Panc1 (cell line): ENCODE results near the gene NR6A1.

Experiments
- POLR2AphosphoS5 ChIP-seq: IDR thresholded peaks from 2 replicates; pipeline ENCODE4 v1.6.1; 2012; ENCODE audit warnings: mild to moderate bottlenecking, low read depth, low read length, moderate library complexity
- SIN3A ChIP-seq: IDR thresholded peaks from 2 replicates; pipeline ENCODE4 v1.6.1; 2012; ENCODE audit warnings: low read depth, mild to moderate bottlenecking, low read length, moderate library complexity, borderline replicate concordance; ENCODE audit not compliant: insufficient read depth
- TCF7L2 ChIP-seq: IDR thresholded peaks from 2 replicates; pipeline ENCODE4 v1.6.1; 2011; ENCODE audit warnings: mild to moderate bottlenecking, low read depth, low read length, inconsistent platforms
- TF ChIP-seq, protein P1 (sequence below): fragments of 450-650 bp; IDR thresholded peaks from 2 replicates; pipeline ENCODE4 v1.5.1; 2017; ENCODE audit warnings: mild to moderate bottlenecking
- TF ChIP-seq, protein P2 (sequence below), 2 experiments: IDR thresholded peaks; 2 replicates each; pipeline ENCODE4 v1.6.1; 2011 to 2012; ENCODE audit warnings: low read depth in 2 of 2, control low read depth in 1 of 2, low read length in 1 of 2, mild to moderate bottlenecking in 1 of 2, moderate library complexity in 1 of 2; ENCODE audit not compliant: insufficient read depth in 1 of 2

DNA sequence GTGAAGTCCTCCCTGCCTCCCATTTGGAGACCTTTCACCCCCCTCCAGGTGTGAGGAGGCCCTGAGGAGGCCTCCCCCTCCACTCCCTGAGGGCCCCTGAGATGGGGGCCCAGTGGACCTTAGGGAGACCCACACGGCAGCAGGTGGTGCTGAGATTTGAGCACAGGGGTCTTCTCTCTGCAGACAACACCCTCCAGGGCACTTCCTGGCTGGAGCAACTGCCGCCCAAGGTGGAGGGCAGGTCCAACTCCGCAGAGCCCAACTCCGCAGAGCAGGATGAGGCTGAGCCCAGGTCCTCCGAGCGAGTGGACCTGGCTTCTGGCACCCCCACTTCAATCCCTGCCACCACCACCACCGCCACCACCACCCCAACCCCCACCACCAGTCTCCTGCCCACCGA lies 32.8 kb upstream of the NR6A1 start:
- TF ChIP-seq, protein P1, sequence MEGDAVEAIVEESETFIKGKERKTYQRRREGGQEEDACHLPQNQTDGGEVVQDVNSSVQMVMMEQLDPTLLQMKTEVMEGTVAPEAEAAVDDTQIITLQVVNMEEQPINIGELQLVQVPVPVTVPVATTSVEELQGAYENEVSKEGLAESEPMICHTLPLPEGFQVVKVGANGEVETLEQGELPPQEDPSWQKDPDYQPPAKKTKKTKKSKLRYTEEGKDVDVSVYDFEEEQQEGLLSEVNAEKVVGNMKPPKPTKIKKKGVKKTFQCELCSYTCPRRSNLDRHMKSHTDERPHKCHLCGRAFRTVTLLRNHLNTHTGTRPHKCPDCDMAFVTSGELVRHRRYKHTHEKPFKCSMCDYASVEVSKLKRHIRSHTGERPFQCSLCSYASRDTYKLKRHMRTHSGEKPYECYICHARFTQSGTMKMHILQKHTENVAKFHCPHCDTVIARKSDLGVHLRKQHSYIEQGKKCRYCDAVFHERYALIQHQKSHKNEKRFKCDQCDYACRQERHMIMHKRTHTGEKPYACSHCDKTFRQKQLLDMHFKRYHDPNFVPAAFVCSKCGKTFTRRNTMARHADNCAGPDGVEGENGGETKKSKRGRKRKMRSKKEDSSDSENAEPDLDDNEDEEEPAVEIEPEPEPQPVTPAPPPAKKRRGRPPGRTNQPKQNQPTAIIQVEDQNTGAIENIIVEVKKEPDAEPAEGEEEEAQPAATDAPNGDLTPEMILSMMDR = no peak
- TF ChIP-seq SIN3A (no peak), POLR2AphosphoS5 (no peak), TCF7L2 (no peak)
- TF ChIP-seq, protein P2, sequence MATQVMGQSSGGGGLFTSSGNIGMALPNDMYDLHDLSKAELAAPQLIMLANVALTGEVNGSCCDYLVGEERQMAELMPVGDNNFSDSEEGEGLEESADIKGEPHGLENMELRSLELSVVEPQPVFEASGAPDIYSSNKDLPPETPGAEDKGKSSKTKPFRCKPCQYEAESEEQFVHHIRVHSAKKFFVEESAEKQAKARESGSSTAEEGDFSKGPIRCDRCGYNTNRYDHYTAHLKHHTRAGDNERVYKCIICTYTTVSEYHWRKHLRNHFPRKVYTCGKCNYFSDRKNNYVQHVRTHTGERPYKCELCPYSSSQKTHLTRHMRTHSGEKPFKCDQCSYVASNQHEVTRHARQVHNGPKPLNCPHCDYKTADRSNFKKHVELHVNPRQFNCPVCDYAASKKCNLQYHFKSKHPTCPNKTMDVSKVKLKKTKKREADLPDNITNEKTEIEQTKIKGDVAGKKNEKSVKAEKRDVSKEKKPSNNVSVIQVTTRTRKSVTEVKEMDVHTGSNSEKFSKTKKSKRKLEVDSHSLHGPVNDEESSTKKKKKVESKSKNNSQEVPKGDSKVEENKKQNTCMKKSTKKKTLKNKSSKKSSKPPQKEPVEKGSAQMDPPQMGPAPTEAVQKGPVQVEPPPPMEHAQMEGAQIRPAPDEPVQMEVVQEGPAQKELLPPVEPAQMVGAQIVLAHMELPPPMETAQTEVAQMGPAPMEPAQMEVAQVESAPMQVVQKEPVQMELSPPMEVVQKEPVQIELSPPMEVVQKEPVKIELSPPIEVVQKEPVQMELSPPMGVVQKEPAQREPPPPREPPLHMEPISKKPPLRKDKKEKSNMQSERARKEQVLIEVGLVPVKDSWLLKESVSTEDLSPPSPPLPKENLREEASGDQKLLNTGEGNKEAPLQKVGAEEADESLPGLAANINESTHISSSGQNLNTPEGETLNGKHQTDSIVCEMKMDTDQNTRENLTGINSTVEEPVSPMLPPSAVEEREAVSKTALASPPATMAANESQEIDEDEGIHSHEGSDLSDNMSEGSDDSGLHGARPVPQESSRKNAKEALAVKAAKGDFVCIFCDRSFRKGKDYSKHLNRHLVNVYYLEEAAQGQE (IDR thresholded peaks at IDR 0.05; ENCODE audit: insufficient read depth in 1 of 2, low read depth in 2 of 2, low read length in 1 of 2) = no peak
